Measurements from ENCODE around the gene LUZP1. TPM values are rescaled to one million over a fixed set of nuclear protein-coding genes. Genes with fewer than 3 reads are reported as not detected.

LUZP1 gene
- total RNA-seq, 2 experiments from 2014 or later, result 20.1 to 23.7 TPM

DNA sequence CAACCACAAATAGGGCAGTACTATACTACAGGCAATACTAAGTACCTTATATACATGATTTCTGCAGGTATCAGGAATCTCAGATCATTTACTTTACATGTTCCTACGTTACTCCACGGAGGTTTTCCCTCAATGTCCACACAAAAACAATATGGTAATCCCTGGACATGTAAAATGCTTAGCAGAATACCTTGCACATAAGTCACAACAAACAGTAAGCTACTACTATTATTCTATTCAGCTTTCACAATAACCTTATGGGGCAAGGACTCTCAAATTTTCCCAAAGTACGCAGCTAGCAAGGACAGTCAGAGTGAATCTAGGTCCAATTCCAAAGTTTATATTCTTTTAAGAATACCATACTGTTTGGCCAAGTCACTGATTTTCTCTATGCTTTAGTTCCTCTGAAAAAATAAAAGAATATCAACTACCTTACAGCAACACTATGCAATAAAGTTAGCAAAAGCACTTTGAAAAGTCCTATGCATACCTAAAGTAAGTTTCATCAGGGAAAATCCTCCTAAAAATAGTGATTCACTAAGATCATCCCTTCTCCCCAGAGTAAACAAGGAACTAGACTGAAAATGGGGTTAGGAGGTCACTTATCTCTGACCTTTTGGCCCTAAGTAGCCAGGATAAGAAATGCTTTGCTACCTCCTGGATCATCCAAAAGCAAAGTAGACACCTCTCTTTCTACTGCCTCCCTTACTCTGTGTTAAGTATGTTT, 67.4 kb downstream of the LUZP1 start:
- no peak overlapping the region for H3K4me3 ChIP-seq (ENCODE audit: low read length)
- CTCF ChIA-PET, result interaction anchor here (1.2 to 4.7 kb wide), 5 partner anchors 11 to 83 kb away, joined by 3 to 160 read pairs (median 11); partner anchors contain the start of gene LUZP1
- H3K36me3 ChIP-seq (ENCODE audit: insufficient read depth, low read length), result peaks cover 4% of the 10 kb centered on the region
- no peak for ATAC-seq (ENCODE audit: poor library complexity)
- Mint-ChIP-seq H3K27me3 (no peaks in the 10 kb centered on the region), H3K36me3 (ENCODE audit: low read depth) (peaks cover 3% of the 10 kb centered on the region), H3K4me3 (no peak overlapping the region), H3K9me3 (no peaks in the 10 kb centered on the region), H3K4me1 (ENCODE audit: low read depth) (peaks cover 49% of the 10 kb centered on the region), H3K27ac (no peak overlapping the region)
- TF ChIP-seq, protein P1, sequence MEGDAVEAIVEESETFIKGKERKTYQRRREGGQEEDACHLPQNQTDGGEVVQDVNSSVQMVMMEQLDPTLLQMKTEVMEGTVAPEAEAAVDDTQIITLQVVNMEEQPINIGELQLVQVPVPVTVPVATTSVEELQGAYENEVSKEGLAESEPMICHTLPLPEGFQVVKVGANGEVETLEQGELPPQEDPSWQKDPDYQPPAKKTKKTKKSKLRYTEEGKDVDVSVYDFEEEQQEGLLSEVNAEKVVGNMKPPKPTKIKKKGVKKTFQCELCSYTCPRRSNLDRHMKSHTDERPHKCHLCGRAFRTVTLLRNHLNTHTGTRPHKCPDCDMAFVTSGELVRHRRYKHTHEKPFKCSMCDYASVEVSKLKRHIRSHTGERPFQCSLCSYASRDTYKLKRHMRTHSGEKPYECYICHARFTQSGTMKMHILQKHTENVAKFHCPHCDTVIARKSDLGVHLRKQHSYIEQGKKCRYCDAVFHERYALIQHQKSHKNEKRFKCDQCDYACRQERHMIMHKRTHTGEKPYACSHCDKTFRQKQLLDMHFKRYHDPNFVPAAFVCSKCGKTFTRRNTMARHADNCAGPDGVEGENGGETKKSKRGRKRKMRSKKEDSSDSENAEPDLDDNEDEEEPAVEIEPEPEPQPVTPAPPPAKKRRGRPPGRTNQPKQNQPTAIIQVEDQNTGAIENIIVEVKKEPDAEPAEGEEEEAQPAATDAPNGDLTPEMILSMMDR (IDR thresholded peaks at IDR 0.05), result no peak
- H3K27ac ChIP-seq (ENCODE audit: low read depth in 1 of 2, low read length in 2 of 2), result peak overlapping the region in 1 of 2 donors; percentile 19
- peaks cover 38% of the 10 kb centered on the region for H3K4me1 ChIP-seq (ENCODE audit: insufficient read depth, low read length)
- H3K27me3 ChIP-seq (ENCODE audit: control insufficient read depth in 1 of 2, insufficient read depth in 2 of 2, low read length in 2 of 2), result no peaks in the 10 kb centered on the region
- intact Hi-C loops (cut with DNase I, micrococcal nuclease), result no loop called here
- no peaks in the 10 kb centered on the region for H3K9me3 ChIP-seq (ENCODE audit: control insufficient read depth in 1 of 2, insufficient read depth in 1 of 2, low read length in 2 of 2)
- no peak for DNase-seq
- POLR2A ChIA-PET, result interaction anchor here (0.8 to 3.1 kb wide), 4 partner anchors 13 to 83 kb away, joined by 3 to 38 read pairs (median 10); partner anchors contain the start of gene LUZP1

DNA sequence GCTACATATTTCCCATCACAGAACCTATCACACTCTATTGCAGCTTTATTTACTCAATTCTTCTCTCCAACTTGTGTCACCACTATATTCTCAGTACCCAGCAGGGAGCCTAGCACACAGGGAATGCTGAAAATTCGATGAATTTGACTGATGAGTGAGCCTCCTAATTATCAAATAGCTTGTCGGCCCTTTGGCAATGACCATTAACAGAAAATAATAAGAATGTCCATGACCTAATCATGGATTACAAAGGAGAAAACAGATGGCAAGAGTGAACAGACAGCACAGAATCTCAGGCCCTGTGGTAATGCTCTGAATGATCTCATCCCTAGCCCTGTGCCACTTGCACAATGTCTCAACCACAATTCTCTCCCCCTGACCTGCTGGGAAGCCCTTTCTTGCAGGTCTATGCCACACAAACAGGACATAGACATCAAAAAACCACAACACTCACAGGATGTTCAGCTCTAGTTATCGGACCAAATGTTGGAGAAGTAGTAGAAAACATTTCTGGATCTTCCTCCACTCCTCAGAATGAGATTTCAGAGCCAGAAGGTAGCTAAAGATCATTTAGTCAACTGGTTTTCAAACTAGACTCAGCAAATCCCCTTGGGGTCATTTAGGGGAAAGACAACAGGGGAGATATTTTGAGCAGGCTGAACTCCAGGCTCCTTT, 68.4 kb downstream of the LUZP1 start:
- intact Hi-C loops (cut with DNase I, micrococcal nuclease), result no loop called here
- ATAC-seq (ENCODE audit: poor library complexity) (peak; percentile 54), DNase-seq (peak in 11 of 14 experiments; percentile 6 to 78 (median 18))
- Mint-ChIP-seq H3K27me3 (no peaks in the 10 kb centered on the region), H3K4me3 (no peak overlapping the region), H3K27ac (peak overlapping the region; percentile 16), H3K4me1 (ENCODE audit: low read depth) (peaks cover 49% of the 10 kb centered on the region), H3K9me3 (no peaks in the 10 kb centered on the region), H3K36me3 (ENCODE audit: low read depth) (peaks cover 3% of the 10 kb centered on the region)
- TF ChIP-seq, protein P1 (IDR thresholded peaks at IDR 0.05), result no peak
- Histone ChIP-seq H3K9me3 (ENCODE audit: control insufficient read depth in 1 of 2, insufficient read depth in 1 of 2, low read length in 2 of 2) (no peaks in the 10 kb centered on the region), H3K27ac (ENCODE audit: low read depth in 1 of 2, low read length in 2 of 2) (peak overlapping the region in 1 of 2 donors; percentile 18), H3K4me3 (ENCODE audit: low read length) (no peak overlapping the region), H3K36me3 (ENCODE audit: insufficient read depth, low read length) (peaks cover 4% of the 10 kb centered on the region), H3K4me1 (ENCODE audit: insufficient read depth, low read length) (peaks cover 38% of the 10 kb centered on the region), H3K27me3 (ENCODE audit: control insufficient read depth in 1 of 2, insufficient read depth in 2 of 2, low read length in 2 of 2) (no peaks in the 10 kb centered on the region)
- CTCF ChIA-PET, result interaction anchor here (1.2 to 4.7 kb wide), 10 partner anchors 8 to 89 kb away, joined by 3 to 160 read pairs (median 6); partner anchors contain the start of gene LUZP1
- POLR2A ChIA-PET, result interaction anchor here (0.7 to 3.1 kb wide), 5 partner anchors 10 to 84 kb away, joined by 3 to 38 read pairs (median 4); partner anchors contain the start of gene LUZP1

DNA sequence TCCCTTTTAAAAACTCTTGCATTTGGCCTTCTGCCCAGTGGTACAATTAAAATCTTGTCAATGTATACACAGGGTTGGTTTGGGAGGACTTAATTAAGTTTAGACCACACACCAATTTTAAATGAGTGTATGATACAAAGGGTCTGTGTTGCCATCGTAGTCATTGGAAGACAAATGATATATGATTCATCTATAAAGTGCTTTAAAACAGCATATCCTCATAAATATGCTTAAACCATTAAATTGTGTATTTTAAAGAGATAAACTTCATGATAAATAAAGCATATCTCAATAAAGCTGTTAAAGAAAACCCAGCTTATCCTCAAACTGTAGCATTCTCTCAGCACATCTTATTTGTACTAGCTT, 69.5 kb downstream of the LUZP1 start:
- no peak for DNase-seq
- CTCF ChIA-PET, result interaction anchor here (1.1 to 4.7 kb wide), 18 partner anchors 9 to 90 kb away, joined by 3 to 160 read pairs (median 6); partner anchors contain the start of gene LUZP1
- Mint-ChIP-seq H3K36me3 (ENCODE audit: low read depth) (peaks cover 8% of the 10 kb centered on the region), H3K9me3 (no peaks in the 10 kb centered on the region), H3K27me3 (no peaks in the 10 kb centered on the region), H3K27ac (no peak overlapping the region), H3K4me3 (no peak overlapping the region), H3K4me1 (ENCODE audit: low read depth) (peaks cover 49% of the 10 kb centered on the region)
- TF ChIP-seq, protein P1 (IDR thresholded peaks at IDR 0.05), result no peak
- POLR2A ChIA-PET, result interaction anchor here (1.0 to 3.1 kb wide), 4 partner anchors 20 to 85 kb away, joined by 5 to 38 read pairs (median 12); no protein-coding TSS in a partner anchor
- Histone ChIP-seq H3K4me1 (ENCODE audit: insufficient read depth, low read length) (peaks cover 34% of the 10 kb centered on the region), H3K27ac (ENCODE audit: low read depth in 1 of 2, low read length in 2 of 2) (no peak overlapping the region), H3K27me3 (ENCODE audit: control insufficient read depth in 1 of 2, insufficient read depth in 2 of 2, low read length in 2 of 2) (no peaks in the 10 kb centered on the region), H3K36me3 (ENCODE audit: insufficient read depth, low read length) (peaks cover 5% of the 10 kb centered on the region), H3K4me3 (ENCODE audit: low read length) (no peak overlapping the region), H3K9me3 (ENCODE audit: control insufficient read depth in 1 of 2, insufficient read depth in 1 of 2, low read length in 2 of 2) (no peaks in the 10 kb centered on the region)
- no peak for ATAC-seq (ENCODE audit: poor library complexity)
- intact Hi-C loops (cut with DNase I, micrococcal nuclease), result loop anchor here (5.0 to 10.0 kb wide), 2 partner anchors 176 to 303 kb away; no protein-coding TSS in a partner anchor
